H9 (cell line): ENCODE data around the gene TMEM163. TPM values are rescaled to one million over a fixed set of nuclear protein-coding genes. Genes with fewer than 3 reads are reported as not detected.

Experiments
- DNase-seq: peaks from one replicate; pipeline ENCODE4 v3.0.0-alpha.2; 2017
- H2AFZ ChIP-seq: one replicate; pipeline ENCODE4 v1.6.1; 2013; ENCODE audit warnings: mild to moderate bottlenecking, low read length, control low read depth, moderate library complexity
- H2AK5ac ChIP-seq: 2 replicates; pipeline ENCODE4 v1.6.1; 2013; ENCODE audit warnings: low read length, control low read depth, mixed read lengths; ENCODE audit not compliant: insufficient read length
- H2BK120ac ChIP-seq: one replicate; pipeline ENCODE4 v1.6.1; 2013; ENCODE audit warnings: low read depth, mild to moderate bottlenecking, low read length, control low read depth, inconsistent platforms; ENCODE audit not compliant: poor library complexity, severe bottlenecking
- H2BK12ac ChIP-seq: 2 replicates; pipeline ENCODE4 v1.6.1; 2013; ENCODE audit warnings: low read length, control low read depth, mixed read lengths, low read depth; ENCODE audit not compliant: insufficient read length
- H2BK15ac ChIP-seq: 2 replicates; pipeline ENCODE4 v1.6.1; 2013; ENCODE audit warnings: low read depth, low read length, control low read depth
- H2BK20ac ChIP-seq: one replicate; pipeline ENCODE4 v1.6.1; 2013; ENCODE audit warnings: low read depth, mild to moderate bottlenecking, low read length, control low read depth, inconsistent platforms; ENCODE audit not compliant: poor library complexity, severe bottlenecking
- H2BK5ac ChIP-seq: 2 replicates; pipeline ENCODE4 v1.6.1; 2013; ENCODE audit warnings: low read length, control low read depth, mixed read lengths; ENCODE audit not compliant: insufficient read length
- H3K14ac ChIP-seq: 2 replicates; pipeline ENCODE4 v1.6.1; 2013; ENCODE audit warnings: low read length, control low read depth; ENCODE audit not compliant: insufficient read depth
- H3K18ac ChIP-seq: 2 replicates; pipeline ENCODE4 v1.6.1; 2013; ENCODE audit warnings: low read depth, mild to moderate bottlenecking, mixed read lengths, low read length, control low read depth; ENCODE audit not compliant: insufficient read length
- H3K23ac ChIP-seq: 2 replicates; pipeline ENCODE4 v1.6.1; 2013; ENCODE audit warnings: low read length, control low read depth, mixed read lengths, low read depth; ENCODE audit not compliant: insufficient read length
- H3K23me2 ChIP-seq: 2 replicates; pipeline ENCODE4 v1.6.1; 2013; ENCODE audit warnings: low read depth, mild to moderate bottlenecking, mixed read lengths, low read length, control low read depth; ENCODE audit not compliant: insufficient read length, poor library complexity, severe bottlenecking
- H3K27ac ChIP-seq: 2 replicates; pipeline ENCODE4 v1.5.1; 2013; ENCODE audit warnings: low read length, control low read depth, mixed read lengths, low read depth; ENCODE audit not compliant: insufficient read length
- H3K27me3 ChIP-seq: 2 replicates; pipeline ENCODE4 v1.6.1; 2013; ENCODE audit warnings: low read length, control low read depth, inconsistent platforms; ENCODE audit not compliant: insufficient read depth
- H3K4ac ChIP-seq: 2 replicates; pipeline ENCODE4 v1.6.1; 2013; ENCODE audit warnings: low read depth, mild to moderate bottlenecking, control low read depth, inconsistent platforms, low read length, moderate library complexity
- H3K4me1 ChIP-seq: 2 replicates; pipeline ENCODE4 v1.6.1; 2013; ENCODE audit warnings: low read length, control low read depth, inconsistent platforms; ENCODE audit not compliant: insufficient read depth
- H3K4me2 ChIP-seq: 2 replicates; pipeline ENCODE4 v1.6.1; 2013; ENCODE audit warnings: low read length, control low read depth, mixed read lengths; ENCODE audit not compliant: insufficient read length, insufficient read depth
- H3K56ac ChIP-seq: 2 replicates; pipeline ENCODE4 v1.6.1; 2013; ENCODE audit warnings: low read depth, mild to moderate bottlenecking, mixed read lengths, low read length, control low read depth; ENCODE audit not compliant: insufficient read length
- H3K79me1 ChIP-seq: 2 replicates; pipeline ENCODE4 v1.6.1; 2013; ENCODE audit warnings: low read depth, mild to moderate bottlenecking, moderate library complexity, low read length, control low read depth, inconsistent platforms; ENCODE audit not compliant: insufficient read depth, poor library complexity, severe bottlenecking
- H3K79me2 ChIP-seq: 2 replicates; pipeline ENCODE4 v1.6.1; 2013; ENCODE audit warnings: low read length, control low read depth, inconsistent platforms; ENCODE audit not compliant: insufficient read depth
- H3K9ac ChIP-seq: 2 replicates; pipeline ENCODE4 v1.6.1; 2013; ENCODE audit warnings: low read length, control low read depth, mixed read lengths; ENCODE audit not compliant: insufficient read length; ENCODE audit errors: extremely low read depth
- H3K9me3 ChIP-seq: one replicate; pipeline ENCODE4 v1.6.1; 2013; ENCODE audit warnings: low read depth, low read length, inconsistent platforms; ENCODE audit not compliant: control insufficient read depth
- H3T11ph ChIP-seq: one replicate; pipeline ENCODE4 v1.6.1; 2013; ENCODE audit warnings: mild to moderate bottlenecking, low read length, control low read depth, inconsistent platforms
- H4K20me1 ChIP-seq: one replicate; pipeline ENCODE4 v1.6.1; 2013; ENCODE audit not compliant: control insufficient read depth, insufficient read length, insufficient read depth
- H4K5ac ChIP-seq: 2 replicates; pipeline ENCODE4 v1.6.1; 2013; ENCODE audit warnings: low read depth, mild to moderate bottlenecking, mixed read lengths, low read length, control low read depth; ENCODE audit not compliant: insufficient read length
- H4K8ac ChIP-seq: replicated peaks from 2 replicates; pipeline ENCODE4 v1.6.1; 2013; ENCODE audit warnings: low read length, control low read depth, mixed read lengths, low read depth; ENCODE audit not compliant: insufficient read length
- H4K91ac ChIP-seq: 2 replicates; pipeline ENCODE4 v1.6.1; 2013; ENCODE audit warnings: low read depth, mild to moderate bottlenecking, moderate library complexity, mixed read lengths, low read length, control low read depth; ENCODE audit not compliant: insufficient read length
- H3K27ac Mint-ChIP-seq, 3 experiments: 2 replicates in 2 of 3; 3 replicates in 1 of 3; pipeline ENCODE4 v1.8.0; 2020 to 2021; ENCODE audit warnings: mixed read lengths in 3 of 3, mild to moderate bottlenecking in 1 of 3, moderate library complexity in 1 of 3
- H3K27me3 Mint-ChIP-seq: 2 replicates; pipeline ENCODE4 v1.8.0; 2021; ENCODE audit warnings: low read depth, mild to moderate bottlenecking, moderate library complexity, mixed read lengths
- H3K36me3 Mint-ChIP-seq, 3 experiments: 2 replicates in 2 of 3; 3 replicates in 1 of 3; pipeline ENCODE4 v1.8.0; 2020 to 2021; ENCODE audit warnings: low read depth in 3 of 3, mixed read lengths in 3 of 3; ENCODE audit not compliant: insufficient read depth in 1 of 3
- H3K4me1 Mint-ChIP-seq, 2 experiments: 2 replicates each; pipeline ENCODE4 v1.8.0; 2020; ENCODE audit warnings: mixed read lengths in 2 of 2
- H3K4me3 Mint-ChIP-seq, 2 experiments: 2 replicates in 1 of 2; 3 replicates in 1 of 2; pipeline ENCODE4 v1.8.0; 2020 to 2021; ENCODE audit warnings: mild to moderate bottlenecking in 2 of 2, mixed read lengths in 2 of 2, moderate library complexity in 1 of 2
- H3K9me3 Mint-ChIP-seq, 2 experiments: 2 replicates in 1 of 2; 3 replicates in 1 of 2; pipeline ENCODE4 v1.8.0; 2020; ENCODE audit warnings: mild to moderate bottlenecking in 2 of 2, mixed read lengths in 2 of 2, moderate library complexity in 1 of 2
- WGBS: extraction: QIAGEN DNeasy Blood & Tissue Kit; methylation state at CpG from one replicate; pipeline ENCODE4 v1.1.7; 2013; ENCODE audit warnings: missing lambda C conversion rate, low lambda C conversion rate, mixed read lengths; ENCODE audit not compliant: insufficient read length; ENCODE audit errors: extremely low coverage; 5-methylcytosine and 5-hydroxymethylcytosine counted together
- total RNA-seq: library from RNA; stranded (reverse); gene quantifications from 2 replicates; pipeline ENCODE4 v1.2.1, GENCODE V29; 2021
- TF ChIP-seq, protein P1 (sequence below): fragments of 200-600 bp; sonication (generic); conservative IDR thresholded peaks from 3 replicates; pipeline ENCODE4 v1.8.0; 2021; ENCODE audit warnings: antibody characterized with exemption, mild to moderate bottlenecking

The TMEM163 gene
- total RNA-seq, 1 experiment from 2014 or later = 0.39 TPM

DNA sequence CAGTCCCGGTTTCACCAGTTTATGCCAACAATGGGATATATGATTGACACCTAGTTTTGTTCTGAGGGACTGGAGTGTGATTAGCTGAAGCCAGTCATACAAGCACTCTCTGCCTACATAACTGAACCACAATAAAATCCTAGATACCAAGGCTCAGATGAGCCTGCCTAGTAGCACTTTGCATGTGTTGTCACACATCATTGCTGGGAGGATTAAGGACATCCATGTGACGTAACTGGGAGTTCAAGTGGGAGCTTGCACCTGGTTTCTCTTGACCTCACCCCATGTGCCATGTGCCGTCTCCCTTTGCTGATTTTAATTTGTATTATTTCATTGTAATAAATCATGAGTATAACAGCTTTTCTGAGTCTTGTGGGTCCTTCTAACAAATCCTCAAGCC is 90.3 kb downstream of the TMEM163 start:
- Histone ChIP-seq H3K23me2 (no peaks in the 10 kb centered on the region), H4K5ac (no peak overlapping the region), H2AFZ (no peak overlapping the region), H3K23ac (no peak overlapping the region), H3K27me3 (no peaks in the 10 kb centered on the region), H2BK12ac (no peak overlapping the region), H3K4me2 (no peak overlapping the region), H2BK20ac (no peak overlapping the region), H3K4me1 (no peaks in the 10 kb centered on the region), H3K9ac (no peak overlapping the region), H3K4ac (no peak overlapping the region), H4K91ac (no peak overlapping the region), H3K56ac (no peak overlapping the region), H2BK15ac (no peak overlapping the region), H2BK5ac (no peak overlapping the region), H2BK120ac (no peak overlapping the region), H3T11ph (no peak overlapping the region), H3K79me1 (no peaks in the 10 kb centered on the region), H3K14ac (no peak overlapping the region), H4K8ac (no peak overlapping the region), H3K9me3 (no peaks in the 10 kb centered on the region), H4K20me1 (no peaks in the 10 kb centered on the region), H3K79me2 (no peaks in the 10 kb centered on the region), H2AK5ac (no peak overlapping the region), H3K27ac (no peak overlapping the region), H3K18ac (no peak overlapping the region)
- Mint-ChIP-seq H3K9me3 (no peaks in the 10 kb centered on the region; a peak in 1 of 5 replicates), H3K27me3 (no peaks in the 10 kb centered on the region), H3K27ac (no peak overlapping the region), H3K4me3 (no peak overlapping the region), H3K36me3 (no peaks in the 10 kb centered on the region), H3K4me1 (no peaks in the 10 kb centered on the region)
- DNase-seq = no peak
- TF ChIP-seq, protein P1, sequence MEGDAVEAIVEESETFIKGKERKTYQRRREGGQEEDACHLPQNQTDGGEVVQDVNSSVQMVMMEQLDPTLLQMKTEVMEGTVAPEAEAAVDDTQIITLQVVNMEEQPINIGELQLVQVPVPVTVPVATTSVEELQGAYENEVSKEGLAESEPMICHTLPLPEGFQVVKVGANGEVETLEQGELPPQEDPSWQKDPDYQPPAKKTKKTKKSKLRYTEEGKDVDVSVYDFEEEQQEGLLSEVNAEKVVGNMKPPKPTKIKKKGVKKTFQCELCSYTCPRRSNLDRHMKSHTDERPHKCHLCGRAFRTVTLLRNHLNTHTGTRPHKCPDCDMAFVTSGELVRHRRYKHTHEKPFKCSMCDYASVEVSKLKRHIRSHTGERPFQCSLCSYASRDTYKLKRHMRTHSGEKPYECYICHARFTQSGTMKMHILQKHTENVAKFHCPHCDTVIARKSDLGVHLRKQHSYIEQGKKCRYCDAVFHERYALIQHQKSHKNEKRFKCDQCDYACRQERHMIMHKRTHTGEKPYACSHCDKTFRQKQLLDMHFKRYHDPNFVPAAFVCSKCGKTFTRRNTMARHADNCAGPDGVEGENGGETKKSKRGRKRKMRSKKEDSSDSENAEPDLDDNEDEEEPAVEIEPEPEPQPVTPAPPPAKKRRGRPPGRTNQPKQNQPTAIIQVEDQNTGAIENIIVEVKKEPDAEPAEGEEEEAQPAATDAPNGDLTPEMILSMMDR = no peak
- no CpG with 5 or more reads among the region's 3 CpGs for WGBS
